Tibial nerve (tissue), 4 donors: ENCODE measurements around the gene MSL1.

Source experiments
- CTCF ChIP-seq, 5 experiments: fragments of 200-600 bp in 3 of 5; fragments of 450-650 bp in 2 of 5; sonication (generic) in 3 of 5; IDR thresholded peaks; one replicate each; pipeline ENCODE4 v1.5.1; 2016 to 2019; ENCODE audit warnings: antibody characterized with exemption in 5 of 5, mild to moderate bottlenecking in 3 of 5, moderate library complexity in 2 of 5
- EP300 ChIP-seq, 2 donors: sonication (generic); formaldehyde crosslinking; IDR thresholded peaks; one replicate each; pipeline ENCODE4 v1.6.1; 2017; ENCODE audit warnings: antibody characterized with exemption in 2 of 2, mild to moderate bottlenecking in 1 of 2
- POLR2A ChIP-seq, 2 donors: fragments of 450-650 bp; IDR thresholded peaks; one replicate each; pipeline ENCODE4 v1.6.1; 2017; ENCODE audit warnings: antibody characterized with exemption in 2 of 2, mild to moderate bottlenecking in 2 of 2, moderate library complexity in 2 of 2

GRCh38 chr17:40151414-40151963 is 29.7 kb downstream of the MSL1 start:
- no peak for TF ChIP-seq POLR2A (IDR thresholded peaks at IDR 0.05)
- TF ChIP-seq CTCF (IDR thresholded peaks at IDR 0.05) = no peak
- no peak for TF ChIP-seq EP300 (IDR thresholded peaks at IDR 0.05)
